HG03280 (cell line): ENCODE results near the gene KANSL1.

Experiments
- ATAC-seq: cut with Tn5 transposase; IDR thresholded peaks from one replicate; pipeline ENCODE4 v1.9.1; 2021; ENCODE audit warnings: mild to moderate bottlenecking, moderate library complexity; ENCODE audit not compliant: unreplicated experiment

Gene KANSL1

GRCh38 chr17:45987706-45988105 is 205.5 kb downstream of the KANSL1 start:
- ATAC-seq = no peak

DNA sequence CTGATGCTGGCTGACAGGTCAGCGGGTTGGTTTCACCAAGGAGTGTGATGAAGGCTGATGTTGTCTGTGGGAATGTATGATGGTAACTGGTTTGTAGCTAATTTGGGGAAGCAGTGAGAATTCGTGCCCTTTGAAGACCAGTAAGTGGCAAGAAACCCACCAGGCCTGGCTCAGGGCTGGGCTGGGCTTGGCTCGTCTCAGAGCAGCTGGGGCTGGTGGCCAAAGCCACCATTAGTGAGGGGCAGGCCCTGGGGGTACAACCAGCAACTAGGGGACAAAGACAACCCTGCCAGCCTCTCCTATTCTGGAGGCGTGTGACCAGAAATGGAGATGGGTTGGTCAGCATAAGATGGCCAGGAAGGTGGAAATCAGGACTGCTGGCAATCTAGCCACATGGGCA is 207.2 kb downstream of the KANSL1 start:
- no peak for ATAC-seq

DNA sequence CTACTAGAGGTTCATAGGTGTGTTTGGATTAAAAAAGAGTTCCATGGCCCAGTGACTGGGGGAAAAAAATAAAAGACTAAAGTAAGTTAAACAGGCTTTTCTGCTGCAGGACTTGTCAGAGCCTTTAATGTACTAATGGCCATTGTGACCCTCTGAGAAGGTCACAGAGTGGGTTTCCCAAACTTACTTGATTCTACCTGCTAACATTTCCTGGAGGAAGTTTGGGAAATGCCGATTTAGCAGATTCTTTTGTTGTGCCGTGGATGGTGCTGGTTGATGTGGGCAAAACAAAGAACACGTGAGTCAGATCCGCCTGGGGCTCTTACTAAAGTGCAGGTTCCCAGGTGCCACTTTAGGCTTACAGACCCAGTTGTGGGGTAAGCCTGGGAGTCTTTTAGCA is 207.8 kb downstream of the KANSL1 start:
- no peak for ATAC-seq

DNA sequence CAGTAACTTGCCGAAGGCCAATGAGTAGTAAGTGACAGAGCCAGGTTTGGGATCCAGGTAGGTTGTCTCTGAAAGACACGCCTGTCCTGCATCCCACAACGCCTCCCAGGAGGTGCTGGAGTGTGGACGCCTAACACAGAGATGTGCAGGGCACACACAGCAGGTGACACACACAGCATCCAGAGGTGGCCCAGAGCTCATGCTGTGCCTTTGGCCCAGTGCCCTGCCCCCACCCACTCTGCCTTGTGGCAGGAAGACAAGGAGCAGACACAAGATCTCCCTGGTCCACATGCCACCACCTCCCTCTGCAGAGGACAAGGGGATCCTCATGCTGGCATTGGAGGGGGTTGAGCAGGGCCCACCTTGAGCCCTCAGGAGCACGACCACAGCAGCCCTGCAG is 208.9 kb downstream of the KANSL1 start:
- ATAC-seq = no peak

DNA sequence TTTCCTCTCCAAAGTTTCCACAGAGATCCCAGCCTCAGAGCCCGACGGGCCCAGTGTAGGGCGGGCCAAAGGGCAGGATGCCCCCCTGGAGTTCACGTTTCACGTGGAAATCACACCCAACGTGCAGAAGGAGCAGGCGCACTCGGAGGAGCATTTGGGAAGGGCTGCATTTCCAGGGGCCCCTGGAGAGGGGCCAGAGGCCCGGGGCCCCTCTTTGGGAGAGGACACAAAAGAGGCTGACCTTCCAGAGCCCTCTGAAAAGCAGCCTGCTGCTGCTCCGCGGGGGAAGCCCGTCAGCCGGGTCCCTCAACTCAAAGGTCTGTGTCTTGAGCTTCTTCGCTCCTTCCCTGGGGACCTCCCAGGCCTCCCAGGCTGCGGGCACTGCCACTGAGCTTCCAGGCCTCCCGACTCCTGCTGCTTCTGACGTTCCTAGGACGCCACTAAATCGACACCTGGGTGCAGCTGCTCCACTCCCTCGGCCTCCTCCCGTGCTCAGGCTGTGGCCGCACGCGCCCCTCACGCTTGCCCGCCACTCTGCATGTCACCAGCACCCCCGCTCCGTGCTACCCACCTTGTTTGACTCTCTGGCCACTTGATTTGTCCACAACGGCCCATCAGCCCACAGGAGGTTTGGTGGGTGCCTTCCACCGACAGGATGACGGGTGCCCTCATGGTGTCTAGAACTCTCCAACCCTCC is 209.5 kb downstream of the KANSL1 start:
- no peak for ATAC-seq

DNA sequence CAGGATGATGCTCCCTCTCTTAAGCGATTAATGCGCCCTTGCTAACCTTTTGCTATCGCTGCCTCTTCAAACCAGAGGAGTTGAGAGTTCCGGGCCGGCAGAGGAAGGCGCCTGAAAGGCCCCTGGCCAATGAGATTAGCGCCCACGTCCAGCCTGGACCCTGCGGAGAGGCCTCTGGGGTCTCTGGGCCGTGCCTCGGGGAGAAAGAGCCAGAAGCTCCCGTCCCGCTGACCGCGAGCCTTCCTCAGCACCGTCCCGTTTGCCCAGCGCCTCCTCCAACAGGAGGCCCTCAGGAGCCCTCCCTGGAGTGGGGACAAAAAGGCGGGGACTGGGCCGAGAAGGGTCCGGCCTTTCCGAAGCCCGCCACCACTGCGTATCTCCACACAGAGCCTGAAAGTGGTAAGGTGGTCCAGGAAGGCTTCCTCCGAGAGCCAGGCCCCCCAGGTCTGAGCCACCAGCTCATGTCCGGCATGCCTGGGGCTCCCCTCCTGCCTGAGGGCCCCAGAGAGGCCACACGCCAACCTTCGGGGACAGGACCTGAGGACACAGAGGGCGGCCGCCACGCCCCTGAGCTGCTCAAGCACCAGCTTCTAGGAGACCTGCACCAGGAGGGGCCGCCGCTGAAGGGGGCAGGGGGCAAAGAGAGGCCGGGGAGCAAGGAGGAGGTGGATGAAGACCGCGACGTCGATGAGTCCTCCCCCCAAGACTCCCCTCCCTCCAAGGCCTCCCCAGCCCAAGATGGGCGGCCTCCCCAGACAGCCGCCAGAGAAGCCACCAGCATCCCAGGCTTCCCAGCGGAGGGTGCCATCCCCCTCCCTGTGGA is 210.2 kb downstream of the KANSL1 start:
- ATAC-seq = no peak

DNA sequence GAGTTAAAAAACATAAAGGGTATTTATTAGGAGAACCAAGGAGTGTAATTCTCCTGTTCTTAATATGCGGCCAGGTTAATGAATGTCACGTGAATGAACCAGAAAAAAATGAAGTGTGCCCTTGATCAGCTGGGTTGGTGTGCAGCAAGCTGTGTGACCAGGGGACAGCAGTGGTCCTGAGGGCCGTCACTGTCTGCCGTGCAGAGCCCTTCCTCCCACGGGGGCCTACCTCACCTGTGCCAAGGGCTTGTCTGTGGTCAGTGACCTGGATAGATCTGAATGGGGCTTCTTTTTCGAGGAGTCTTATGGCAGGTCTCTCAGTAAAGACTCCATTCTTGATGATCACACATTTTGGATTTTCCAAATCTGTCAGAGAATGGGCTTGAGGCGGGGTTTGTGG is 211.9 kb downstream of the KANSL1 start:
- ATAC-seq = no peak

- no peak for ATAC-seq
These were observed 212.4 kb downstream of the KANSL1 start for GRCh38 chr17:45980855-45981254.
